K562 (cell line): ENCODE data around the gene TTC32. TPM values are rescaled to one million over a fixed set of nuclear protein-coding genes. Genes with fewer than 3 reads are reported as not detected.
A peak's percentile ranks its signal among the peaks of the same experiment; 100 is the strongest.

Source experiments
- ATAC-seq: fragments of 200-7000 bp; cut with Tn5 transposase; 3 replicates; pipeline ENCODE4 v1.9.1; 2020; ENCODE audit warnings: moderate library complexity
- BruUV-seq: library from RNA; stranded (reverse); fragments of 400-500 nt; replicated peaks from 2 replicates; lab custom pipeline; 2021; lab: Mats Ljungman, UMichigan
- CTCF ChIA-PET: fragments of 300-600 bp; formaldehyde crosslinking; extraction: SDS; loops from one replicate; lab custom pipeline; 2021; ENCODE audit warnings: low intra/inter-chr PET ratio; lab: Yijun Ruan, JAX
- POLR2A ChIA-PET: fragments of 300-600, 350-650 bp; sonication (Branson Sonifier 250); formaldehyde crosslinking; extraction: SDS; loops from one replicate; lab custom pipeline; 2021; ENCODE audit warnings: antibody characterized with exemption, inconsistent platforms; lab: Yijun Ruan, JAX
- DNase-seq, 4 experiments: peaks; one replicate each; pipeline versions ENCODE4 v3.0.0 to v3.0.0-alpha.2; 2011 to 2018; ENCODE audit warnings: low spot score in 3 of 4, mixed read lengths in 3 of 4; ENCODE audit errors: extremely low read depth in 1 of 4
- FAIRE-seq: peaks from 2 replicates; lab custom pipeline; 2011; peaks lifted over from hg19 to GRCh38; lab: Jason Lieb, UNC
- H2AFZ ChIP-seq: 2 replicates; pipeline ENCODE4 v1.6.0; 2011; ENCODE audit warnings: low read depth, low read length, control low read depth, inconsistent platforms
- H3K27ac ChIP-seq: fragments of 200-600 bp; 3 replicates; pipeline ENCODE4 v1.8.0; 2011; ENCODE audit warnings: low read depth, mild to moderate bottlenecking, control low read depth, inconsistent platforms, low read length, moderate library complexity, mixed read lengths; ENCODE audit errors: extremely low read depth
- H3K27me3 ChIP-seq, 2 experiments: fragments of 300-600 bp in 1 of 2; 2 replicates in 1 of 2; 3 replicates in 1 of 2; pipeline versions ENCODE4 v1.6.0 to v1.8.0; 2011; ENCODE audit warnings: inconsistent platforms in 2 of 2, low read length in 2 of 2, mild to moderate bottlenecking in 1 of 2, mixed read lengths in 1 of 2, moderate library complexity in 1 of 2; ENCODE audit not compliant: control insufficient read depth in 2 of 2, insufficient read depth in 2 of 2
- H3K36me3 ChIP-seq: fragments of 300-600 bp; 3 replicates; pipeline ENCODE4 v1.8.0; 2011; ENCODE audit warnings: mild to moderate bottlenecking, low read length, inconsistent platforms; ENCODE audit not compliant: control insufficient read depth, insufficient read depth
- H3K4me1 ChIP-seq, 2 experiments: fragments of 200-600 bp in 1 of 2; replicated peaks in 1 of 2; 2 replicates in 1 of 2; 3 replicates in 1 of 2; pipeline versions ENCODE4 v1.5.1 to v1.8.0; 2011; ENCODE audit warnings: inconsistent platforms in 2 of 2, low read length in 2 of 2, mild to moderate bottlenecking in 1 of 2, mixed read lengths in 1 of 2, moderate library complexity in 1 of 2; ENCODE audit not compliant: control insufficient read depth in 2 of 2, insufficient read depth in 2 of 2
- H3K4me2 ChIP-seq: 2 replicates; pipeline ENCODE4 v1.6.1; 2011; ENCODE audit warnings: low read length, control low read depth, inconsistent platforms, mixed read lengths; ENCODE audit not compliant: insufficient read depth
- H3K4me3 ChIP-seq: fragments of 200-600 bp; sonication (generic), shearing (Covaris generic); 2 replicates; pipeline ENCODE4 v1.5.1; 2016; ENCODE audit warnings: control low read depth, inconsistent platforms
- H3K79me2 ChIP-seq: fragments of 200-600 bp; 3 replicates; pipeline ENCODE4 v1.8.0; 2011; ENCODE audit warnings: low read length, inconsistent platforms; ENCODE audit not compliant: control insufficient read depth, insufficient read depth
- H3K9ac ChIP-seq, 2 experiments: 2 replicates each; pipeline versions ENCODE4 v1.6.0 to v1.6.1; 2011; ENCODE audit warnings: low read depth in 2 of 2, low read length in 2 of 2, control low read depth in 1 of 2, inconsistent platforms in 1 of 2, mild to moderate bottlenecking in 1 of 2, mixed read lengths in 1 of 2; ENCODE audit not compliant: insufficient read depth in 1 of 2
- H3K9me1 ChIP-seq: one replicate; pipeline ENCODE4 v1.6.0; 2011; ENCODE audit warnings: inconsistent platforms, mild to moderate bottlenecking, low read length, moderate library complexity; ENCODE audit not compliant: control insufficient read depth, insufficient read depth
- H3K9me3 ChIP-seq: replicated peaks from 2 replicates; pipeline ENCODE4 v1.5.1; 2011; ENCODE audit warnings: low read depth, low read length, inconsistent platforms; ENCODE audit not compliant: control insufficient read depth, insufficient read depth
- H4K20me1 ChIP-seq: replicated peaks from 2 replicates; pipeline ENCODE4 v1.6.1; 2011; ENCODE audit warnings: low read length, inconsistent platforms, mixed read lengths; ENCODE audit not compliant: control insufficient read depth, insufficient read depth
- ADNP ChIP-seq: fragments of 200-800 bp; sonication (Bioruptor generic); IDR thresholded peaks from 2 replicates; pipeline ENCODE4 v1.6.1; 2016; ENCODE audit warnings: missing genetic modification characterization, missing compliant biosample characterization
- ATF1 ChIP-seq, 2 experiments: fragments of 450-650 bp in 1 of 2; IDR thresholded peaks; 2 replicates each; pipeline ENCODE4 v1.6.1; 2016; ENCODE audit warnings: missing compliant biosample characterization in 1 of 2, missing genetic modification characterization in 1 of 2
- BCOR ChIP-seq: fragments of 450-650 bp; IDR thresholded peaks from 2 replicates; pipeline ENCODE4 v1.6.1; 2016
- CSDE1 ChIP-seq, 2 experiments: fragments of 450-650 bp; IDR thresholded peaks; 2 replicates each; pipeline ENCODE4 v1.6.1; 2016; ENCODE audit warnings: mild to moderate bottlenecking in 1 of 2
- EGR1 ChIP-seq: fragments of 450-650 bp; conservative IDR thresholded peaks from 2 replicates; pipeline ENCODE4 v1.6.1; 2017; ENCODE audit warnings: mild to moderate bottlenecking
- FOS ChIP-seq: IDR thresholded peaks from 3 replicates; pipeline ENCODE4 v1.6.1; 2011; ENCODE audit not compliant: insufficient read length; ENCODE audit errors: extremely low read depth
- GTF2E2 ChIP-seq: fragments of 200-800 bp; sonication (Bioruptor generic); IDR thresholded peaks from 2 replicates; pipeline ENCODE4 v1.6.1; 2016; ENCODE audit warnings: missing genetic modification characterization, missing compliant biosample characterization
- GTF2F1 ChIP-seq: IDR thresholded peaks from 2 replicates; pipeline ENCODE4 v1.6.1; 2011; ENCODE audit warnings: low read depth, low read length, improper control_type of control experiment
- HDAC3 ChIP-seq: fragments of 450-650 bp; IDR thresholded peaks from 2 replicates; pipeline ENCODE4 v1.6.1; 2018; ENCODE audit warnings: borderline replicate concordance, mild to moderate bottlenecking, moderate library complexity; ENCODE audit not compliant: partially characterized antibody
- KDM5B ChIP-seq: fragments of 200-600 bp; sonication (generic); IDR thresholded peaks from 2 replicates; pipeline ENCODE4 v1.6.1; 2012; ENCODE audit warnings: low read depth, mild to moderate bottlenecking, moderate library complexity, low read length, control low read depth, inconsistent platforms; ENCODE audit not compliant: insufficient replicate concordance
- MECOM ChIP-seq: fragments of 250-450 bp; sonication (Bioruptor Pico); IDR thresholded peaks from 2 replicates; pipeline ENCODE4 v1.8.0; 2022; ENCODE audit warnings: inconsistent platforms
- MTA3 ChIP-seq: fragments of 450-650 bp; formaldehyde crosslinking; IDR thresholded peaks from 2 replicates; pipeline ENCODE4 v1.6.1; 2017; ENCODE audit warnings: mild to moderate bottlenecking, borderline replicate concordance
- NFATC3 ChIP-seq: fragments of 450-650 bp; IDR thresholded peaks from 2 replicates; pipeline ENCODE4 v1.6.1; 2017; ENCODE audit warnings: mild to moderate bottlenecking
- PHTF2 ChIP-seq: fragments of 250-450 bp; sonication (Bioruptor Pico); IDR thresholded peaks from 2 replicates; pipeline ENCODE4 v1.5.0; 2021; ENCODE audit warnings: mild to moderate bottlenecking
- PRPF4 ChIP-seq: fragments of 200-400 bp; formaldehyde crosslinking; IDR thresholded peaks from one replicate; pipeline ENCODE4 v1.6.1; 2017; ENCODE audit warnings: low read length, low read depth, mild to moderate bottlenecking; ENCODE audit not compliant: insufficient read depth, poor library complexity, severe bottlenecking
- ZNF217 ChIP-seq: sonication (generic); formaldehyde crosslinking; IDR thresholded peaks from 2 replicates; pipeline ENCODE4 v1.8.0; 2022; ENCODE audit warnings: mild to moderate bottlenecking, missing genetic modification reagents
- ZNF583 ChIP-seq: fragments of 250-450 bp; sonication (Bioruptor Pico); IDR thresholded peaks from 2 replicates; pipeline ENCODE4 v1.4.0; 2020
- ZNF77 ChIP-seq: fragments of 250-450 bp; sonication (Bioruptor Pico); IDR thresholded peaks from 2 replicates; pipeline ENCODE4 v1.5.0; 2020
- WGBS: fragments of 100-300 bp; shearing (Covaris generic); methylation state at CpG from one replicate; pipeline ENCODE4 v1.1.6; 2016; ENCODE audit warnings: low coverage, mixed read lengths; ENCODE audit not compliant: insufficient coverage; ENCODE audit errors: missing lambda C conversion rate; 5-methylcytosine and 5-hydroxymethylcytosine counted together
- in situ Hi-C: fragments of 300-500 bp; cut with MboI; formaldehyde crosslinking; loops from 4 replicates; pipeline ENCODE4 v1.15.0; 2018; ENCODE audit warnings: inconsistent platforms, mixed read lengths
- intact Hi-C: fragments of 100-400 bp; cut with micrococcal nuclease; formaldehyde crosslinking; loops from 2 replicates; pipeline ENCODE4 v1.14.2; 2022
- polyA plus RNA-seq, 8 experiments: library from polyadenylated mRNA; depleted of rRNA in 4 of 8; stranded (reverse) in 5 of 8; unstranded in 3 of 8; fragments of >200 nt; fragmentation: Nextera tagmentation in 2 of 8; fragmentation: Illumina TruSeq in 1 of 8; extraction: Ambion mirVana in 2 of 8; extraction: Trizol in 1 of 8; gene quantifications; 2 replicates each; pipeline versions ENCODE4 v1.2.1 to v1.2.3, GENCODE V29; 2011 to 2014; ENCODE audit warnings: inconsistent platforms in 1 of 8, missing spikeins in 1 of 8
- total RNA-seq, 7 experiments: library from RNA; depleted of rRNA in 6 of 7; stranded (reverse); fragments of >200 nt in 6 of 7; fragmentation: Illumina TruSeq in 2 of 7; extraction: Trizol in 2 of 7; gene quantifications; 2 replicates each; pipeline versions ENCODE4 v1.2.1 to v1.2.3, GENCODE V29; 2011 to 2021; ENCODE audit warnings: low replicate concordance in 1 of 7
- TF ChIP-seq, protein P1 (sequence below), 2 experiments: IDR thresholded peaks in 1 of 2; conservative IDR thresholded peaks in 1 of 2; 2 replicates each; pipeline ENCODE4 v1.6.1; 2016; ENCODE audit warnings: low read depth in 2 of 2, mild to moderate bottlenecking in 1 of 2, missing compliant biosample characterization in 1 of 2, missing genetic modification characterization in 1 of 2, moderate library complexity in 1 of 2
- TF ChIP-seq, protein P2 (sequence below), 2 experiments: fragments of 450-650 bp; conservative IDR thresholded peaks; 2 replicates each; pipeline ENCODE4 v1.6.1; 2017; ENCODE audit warnings: mild to moderate bottlenecking in 2 of 2, moderate library complexity in 2 of 2

Gene TTC32
- total and polyA plus RNA-seq, 9 of the 15 experiments (the other 6 are each of a cell fraction or from before 2014, with no cell fraction given), result 27.6 to 71.4 (median 52.6) TPM

DNA sequence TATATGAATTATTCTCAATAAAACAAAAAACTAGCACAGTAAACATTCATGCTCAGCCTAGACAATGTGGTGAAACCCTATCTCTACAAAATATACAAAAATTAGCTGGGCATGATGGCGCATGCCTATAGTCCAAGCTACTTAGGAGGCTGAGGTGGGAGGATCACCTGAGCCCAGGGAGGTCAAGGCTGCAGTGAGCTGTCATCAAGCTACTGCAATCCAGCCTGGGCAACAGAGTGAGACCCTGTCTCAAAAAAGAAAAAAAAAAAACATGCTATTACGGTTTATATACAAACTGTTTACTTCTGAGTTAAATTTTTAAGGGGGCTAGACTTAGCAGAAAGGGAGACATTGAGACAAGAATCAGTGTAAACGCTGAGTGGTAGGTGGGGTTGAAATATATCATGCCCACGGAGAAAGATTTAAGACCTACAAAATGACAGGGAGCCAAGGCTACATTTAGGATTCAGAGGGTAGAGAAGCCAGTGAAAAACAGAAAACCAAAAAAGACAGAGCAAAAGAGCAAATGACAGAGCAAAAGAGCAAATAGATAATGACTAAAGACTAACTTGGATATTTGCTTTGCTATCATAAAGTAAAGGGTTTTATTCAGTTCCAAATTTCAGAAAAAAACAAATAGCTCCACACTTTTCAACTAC, 7.5 kb downstream of the TTC32 start:
- WGBS, result 44% methylated on average over 4 of the region's 4 CpGs
- no peaks in the 10 kb centered on the region for H3K9me3 ChIP-seq
- H3K27me3 ChIP-seq, result no peaks in the 10 kb centered on the region
- H3K36me3 ChIP-seq, result peaks cover 3% of the 10 kb centered on the region; the same call in 1 of the 3 replicates
- H2AFZ ChIP-seq, result no peak overlapping the region
- no peak overlapping the region for H3K4me2 ChIP-seq
- in situ Hi-C loops, result no loop called here
- H4K20me1 ChIP-seq, result 0 out of 2 replicates have a peak, but pooled peaks cover 4% of the 10 kb centered on the region
- no peak overlapping the region for H3K4me3 ChIP-seq
- ATAC-seq, result peak; percentile 1; the same call in 1 of the 3 replicates
- no peaks in the 10 kb centered on the region for H3K9me1 ChIP-seq
- ChIA-PET CTCF (no interaction called here), POLR2A (no interaction called here)
- H3K9ac ChIP-seq, result peak overlapping the region in 1 of 2 experiments; percentile 66; a peak in 2 of 4 replicates
- H3K79me2 ChIP-seq, result peaks cover 70% of the 10 kb centered on the region
- intact Hi-C loops, result no loop called here
- peak overlapping the region; percentile 38; the same call in 1 of the 3 replicates for H3K27ac ChIP-seq
- peaks cover 7 to 12% of the 10 kb centered on the region in 2 experiments; a peak in 4 of 5 replicates for H3K4me1 ChIP-seq
- DNase-seq, result no peak
- FAIRE-seq, result peak; percentile 69
- no TSS peak for BruUV-seq
- TF ChIP-seq GTF2F1 (no peak), PRPF4 (no peak), CSDE1 (IDR thresholded peaks at IDR 0.05) (no peak), ZNF583 (CRISPR knock-in tag) (no peak), ADNP (tag) (no peak), PHTF2 (CRISPR knock-in tag) (no peak), MTA3 (no peak), ATF1 (CRISPR knock-in tag; IDR thresholded peaks at IDR 0.05) (no peak), ATF1 (tag; IDR thresholded peaks at IDR 0.05) (no peak), ZNF77 (no peak), NFATC3 (no peak), MECOM (CRISPR knock-in tag) (no peak), ZNF217 (no peak), BCOR (0 out of 2 replicates have a peak, but pooled peaks have one; percentile 31), EGR1 (no peak), HDAC3 (no peak), KDM5B (no peak), GTF2E2 (tag) (no peak), FOS (no peak)
- TF ChIP-seq, protein P1, sequence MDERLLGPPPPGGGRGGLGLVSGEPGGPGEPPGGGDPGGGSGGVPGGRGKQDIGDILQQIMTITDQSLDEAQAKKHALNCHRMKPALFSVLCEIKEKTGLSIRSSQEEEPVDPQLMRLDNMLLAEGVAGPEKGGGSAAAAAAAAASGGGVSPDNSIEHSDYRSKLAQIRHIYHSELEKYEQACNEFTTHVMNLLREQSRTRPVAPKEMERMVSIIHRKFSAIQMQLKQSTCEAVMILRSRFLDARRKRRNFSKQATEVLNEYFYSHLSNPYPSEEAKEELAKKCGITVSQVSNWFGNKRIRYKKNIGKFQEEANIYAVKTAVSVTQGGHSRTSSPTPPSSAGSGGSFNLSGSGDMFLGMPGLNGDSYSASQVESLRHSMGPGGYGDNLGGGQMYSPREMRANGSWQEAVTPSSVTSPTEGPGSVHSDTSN (CRISPR knock-in tag; IDR thresholded peaks at IDR 0.05; ENCODE audit: low read depth), result no peak
- TF ChIP-seq, protein P1 (tag; conservative IDR thresholded peaks at IDR 0.05; ENCODE audit: low read depth), result peak; percentile 82
- TF ChIP-seq, protein P2, sequence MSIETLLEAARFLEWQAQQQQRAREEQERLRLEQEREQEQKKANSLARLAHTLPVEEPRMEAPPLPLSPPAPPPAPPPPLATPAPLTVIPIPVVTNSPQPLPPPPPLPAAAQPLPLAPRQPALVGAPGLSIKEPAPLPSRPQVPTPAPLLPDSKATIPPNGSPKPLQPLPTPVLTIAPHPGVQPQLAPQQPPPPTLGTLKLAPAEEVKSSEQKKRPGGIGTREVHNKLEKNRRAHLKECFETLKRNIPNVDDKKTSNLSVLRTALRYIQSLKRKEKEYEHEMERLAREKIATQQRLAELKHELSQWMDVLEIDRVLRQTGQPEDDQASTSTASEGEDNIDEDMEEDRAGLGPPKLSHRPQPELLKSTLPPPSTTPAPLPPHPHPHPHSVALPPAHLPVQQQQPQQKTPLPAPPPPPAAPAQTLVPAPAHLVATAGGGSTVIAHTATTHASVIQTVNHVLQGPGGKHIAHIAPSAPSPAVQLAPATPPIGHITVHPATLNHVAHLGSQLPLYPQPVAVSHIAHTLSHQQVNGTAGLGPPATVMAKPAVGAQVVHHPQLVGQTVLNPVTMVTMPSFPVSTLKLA (conservative IDR thresholded peaks at IDR 0.05), result 0 out of 4 replicates have a peak, but pooled peaks of 1 of the 2 experiments have one; percentile 10
